HG03025 (cell line): ENCODE data around the gene GCGR.

Experiments
- ATAC-seq: cut with Tn5 transposase; IDR thresholded peaks from one replicate; pipeline ENCODE4 v1.9.1; 2021; ENCODE audit warnings: mild to moderate bottlenecking, moderate library complexity; ENCODE audit not compliant: unreplicated experiment, low FRiP score

The GCGR gene

DNA sequence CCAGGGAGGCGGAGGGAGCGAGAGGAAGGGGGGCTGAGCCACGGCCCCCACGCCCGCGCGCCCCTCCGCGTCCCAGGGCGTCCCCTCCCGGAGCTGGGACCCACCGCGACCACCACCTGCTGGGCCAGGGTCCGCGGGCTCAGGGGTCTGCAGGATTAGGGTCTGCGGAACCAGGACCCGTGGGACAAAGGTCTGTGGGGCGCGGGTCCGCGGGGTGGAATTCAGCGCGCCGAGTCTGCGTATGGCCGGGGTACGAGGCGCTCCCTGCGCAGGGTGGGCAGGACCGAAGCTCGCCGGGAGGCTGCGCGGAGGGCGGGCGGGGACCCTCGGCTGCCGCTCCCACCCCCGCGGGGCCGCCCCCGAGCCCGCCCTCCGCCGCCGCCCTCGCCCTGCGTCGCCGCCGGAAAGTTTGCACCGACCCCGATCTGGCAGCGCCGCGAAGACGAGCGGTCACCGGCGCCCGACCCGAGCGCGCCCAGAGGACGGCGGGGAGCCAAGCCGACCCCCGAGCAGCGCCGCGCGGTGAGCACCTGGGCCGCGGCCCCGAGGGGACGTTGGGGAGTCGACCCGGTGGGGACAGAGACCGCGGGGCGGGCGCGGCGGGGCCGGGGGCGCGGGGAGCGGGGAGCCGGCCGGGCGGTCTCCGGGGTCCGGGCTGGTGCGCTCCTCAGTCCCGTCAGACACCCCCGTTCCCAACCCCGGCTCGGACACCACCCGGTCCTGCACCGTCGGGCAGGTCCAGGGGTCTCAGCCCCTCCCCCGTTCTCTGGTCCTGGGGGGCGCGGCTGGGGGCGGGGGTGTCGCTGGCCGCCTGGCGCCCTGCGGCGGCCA is at the start of gene GCGR:
GCGR (plus strand) TSS at position 423 of the 831 bp plus-strand sequence. CDS start 4,869 bp downstream, outside the sequence.
- ATAC-seq = no peak

DNA sequence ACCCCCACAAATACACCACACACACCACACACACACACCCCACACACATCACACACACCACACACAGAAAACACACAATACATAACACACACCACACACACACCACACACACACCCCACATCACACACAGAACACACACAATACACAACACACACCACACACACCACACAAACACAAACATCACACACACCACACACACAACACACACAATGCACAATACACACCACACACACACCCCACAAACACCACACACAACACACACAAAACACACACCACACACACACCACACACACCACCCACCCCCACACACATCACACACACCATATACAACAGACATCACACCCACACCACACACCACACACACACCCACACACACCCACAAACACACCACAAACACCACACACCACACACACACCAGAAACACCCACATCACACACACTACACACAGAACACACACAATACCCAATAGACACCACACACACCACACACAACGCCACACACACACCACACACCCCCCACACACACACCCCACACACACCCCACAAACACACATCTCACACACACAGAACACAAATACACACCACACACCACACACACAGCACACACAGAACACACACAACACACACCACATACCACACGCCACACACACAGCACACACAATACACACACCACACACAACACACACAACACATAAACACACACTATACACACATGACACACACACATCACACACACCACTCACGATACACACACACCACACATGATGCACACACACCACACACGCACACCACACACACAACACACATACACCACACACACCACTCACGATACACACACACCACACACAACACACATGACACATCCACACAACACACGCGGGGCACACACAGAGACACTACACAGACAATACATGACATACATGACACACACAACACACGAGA is 11.0 kb upstream of the GCGR start:
- no peak for ATAC-seq

DNA sequence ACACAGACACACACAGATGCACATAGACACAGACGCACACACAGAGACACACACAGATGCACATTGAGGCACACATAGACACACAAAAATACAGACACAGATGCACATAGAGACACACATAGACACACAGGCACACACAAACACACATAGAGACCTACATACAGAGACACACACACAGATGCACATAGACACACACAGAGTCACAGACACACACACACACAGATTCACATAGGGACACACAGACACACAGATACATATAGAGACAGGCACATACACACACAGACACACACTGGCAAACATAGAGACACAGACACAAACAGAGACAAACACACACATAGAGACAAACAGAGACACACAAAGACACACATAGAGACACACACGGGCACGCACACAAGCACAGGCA is 9.9 kb upstream of the GCGR start:
- no peak for ATAC-seq

DNA sequence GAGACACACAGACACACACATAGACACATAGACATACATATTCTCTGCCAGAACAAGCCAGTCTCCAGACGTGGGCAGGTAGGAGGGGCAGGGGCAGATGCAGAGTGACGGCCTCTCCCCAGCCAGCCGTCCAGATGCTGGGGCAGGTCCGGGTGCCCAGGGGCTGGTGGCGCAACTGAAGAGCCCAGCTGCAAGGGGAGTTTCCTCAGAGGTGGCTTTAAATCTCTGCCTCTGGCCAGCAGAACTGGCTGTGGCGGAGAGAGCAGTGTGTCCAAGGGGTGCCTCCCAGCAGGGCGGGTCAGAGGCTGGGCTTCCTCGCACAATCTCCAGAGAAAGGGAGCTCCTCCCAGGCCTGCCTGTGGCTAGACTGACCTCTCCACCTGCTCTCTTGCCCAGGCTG is 9.4 kb upstream of the GCGR start:
- no peak for ATAC-seq

DNA sequence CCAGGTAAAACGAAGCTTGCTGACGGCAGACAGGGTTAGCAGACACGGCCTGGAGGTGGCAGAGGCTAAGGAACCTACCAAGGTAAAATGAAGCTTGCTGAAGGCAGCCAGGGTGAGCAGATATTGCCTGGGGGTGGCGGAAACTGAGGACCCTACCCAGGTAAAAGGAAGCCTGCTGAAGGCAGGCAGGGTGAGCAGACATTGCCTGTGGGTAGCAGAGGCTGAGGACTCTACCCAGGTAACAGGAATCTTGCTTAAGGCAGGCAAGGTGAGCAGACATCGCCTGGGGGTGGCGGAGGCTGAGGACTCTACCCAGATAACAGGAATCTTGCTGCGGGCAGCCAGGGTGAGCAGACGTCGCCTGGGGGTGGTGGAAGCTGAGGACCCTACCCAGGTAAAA is 2.6 kb upstream of the GCGR start:
- ATAC-seq = no peak

DNA sequence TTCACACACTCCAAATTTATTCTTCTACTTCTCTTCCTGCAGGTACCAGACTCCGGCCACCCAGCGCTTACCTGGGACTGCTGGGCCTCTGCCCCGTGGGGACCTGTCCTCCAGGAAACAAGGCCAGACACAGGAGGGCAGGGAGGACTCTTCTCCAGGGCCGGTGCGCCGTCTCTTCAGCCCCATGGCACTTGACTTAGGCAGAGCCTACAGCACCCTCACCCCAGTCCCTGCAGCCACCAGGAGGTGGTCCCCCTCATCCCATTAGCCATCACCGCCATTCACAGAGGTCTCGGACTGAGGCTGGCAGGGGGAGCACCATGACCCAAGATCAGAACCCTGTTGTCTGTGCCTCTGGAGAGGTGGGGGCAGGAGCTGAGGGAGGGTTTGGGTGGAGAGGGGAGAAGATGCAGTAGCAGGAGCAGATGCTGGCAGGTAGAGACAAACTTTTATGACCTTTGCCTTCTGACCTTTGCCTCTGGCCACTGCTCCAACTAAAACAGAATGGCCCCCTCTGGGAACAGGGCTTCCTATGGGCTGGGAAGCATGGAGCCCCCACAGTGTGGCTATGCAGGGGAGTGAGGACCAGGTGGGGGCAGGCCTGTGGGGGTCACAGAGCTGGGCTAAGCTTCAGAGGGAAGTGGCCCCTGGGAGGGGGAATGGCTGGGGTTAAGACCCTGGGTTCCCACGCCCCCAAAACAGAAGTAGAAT is 1.7 kb upstream of the GCGR start:
- no peak for ATAC-seq

DNA sequence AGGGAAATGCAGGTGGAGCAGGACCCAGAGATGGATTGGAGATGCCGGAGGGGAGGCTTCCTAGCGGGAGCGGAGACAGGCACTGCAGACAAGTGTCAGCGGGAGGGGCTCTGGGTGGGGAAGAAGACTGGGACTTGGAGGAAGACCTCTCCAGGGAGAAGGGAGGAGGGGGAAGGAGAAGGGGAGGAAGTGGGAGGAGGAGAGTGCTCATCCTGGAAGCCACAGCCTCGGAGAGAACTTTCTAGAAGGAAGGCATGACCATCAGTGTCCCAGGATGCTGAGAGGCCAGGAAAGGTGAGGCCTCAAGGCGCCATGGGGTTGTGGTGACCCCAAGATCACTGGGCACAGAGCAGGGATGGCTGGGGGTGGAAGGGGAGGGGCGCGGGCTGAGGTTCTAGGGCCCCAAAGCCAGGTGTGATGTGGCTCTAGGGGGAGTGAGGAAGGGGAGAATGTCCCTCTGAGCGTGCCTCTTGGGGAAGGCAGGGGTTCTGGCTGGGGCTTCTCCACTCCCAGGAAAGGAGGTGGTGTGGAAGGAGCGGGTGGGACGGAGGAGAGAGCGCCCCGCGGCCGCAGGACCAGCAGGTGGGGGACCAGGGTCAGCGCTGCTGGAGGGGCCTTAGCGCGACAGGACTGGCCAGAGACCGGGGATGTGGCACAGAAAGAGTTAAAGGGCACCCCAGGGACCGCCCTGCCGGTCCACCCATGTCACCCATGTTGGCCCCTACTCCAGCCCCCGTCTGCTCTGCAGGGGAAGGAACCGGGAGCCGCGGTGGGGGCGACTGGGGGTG is 900 bp upstream of the GCGR start:
- no peak for ATAC-seq

DNA sequence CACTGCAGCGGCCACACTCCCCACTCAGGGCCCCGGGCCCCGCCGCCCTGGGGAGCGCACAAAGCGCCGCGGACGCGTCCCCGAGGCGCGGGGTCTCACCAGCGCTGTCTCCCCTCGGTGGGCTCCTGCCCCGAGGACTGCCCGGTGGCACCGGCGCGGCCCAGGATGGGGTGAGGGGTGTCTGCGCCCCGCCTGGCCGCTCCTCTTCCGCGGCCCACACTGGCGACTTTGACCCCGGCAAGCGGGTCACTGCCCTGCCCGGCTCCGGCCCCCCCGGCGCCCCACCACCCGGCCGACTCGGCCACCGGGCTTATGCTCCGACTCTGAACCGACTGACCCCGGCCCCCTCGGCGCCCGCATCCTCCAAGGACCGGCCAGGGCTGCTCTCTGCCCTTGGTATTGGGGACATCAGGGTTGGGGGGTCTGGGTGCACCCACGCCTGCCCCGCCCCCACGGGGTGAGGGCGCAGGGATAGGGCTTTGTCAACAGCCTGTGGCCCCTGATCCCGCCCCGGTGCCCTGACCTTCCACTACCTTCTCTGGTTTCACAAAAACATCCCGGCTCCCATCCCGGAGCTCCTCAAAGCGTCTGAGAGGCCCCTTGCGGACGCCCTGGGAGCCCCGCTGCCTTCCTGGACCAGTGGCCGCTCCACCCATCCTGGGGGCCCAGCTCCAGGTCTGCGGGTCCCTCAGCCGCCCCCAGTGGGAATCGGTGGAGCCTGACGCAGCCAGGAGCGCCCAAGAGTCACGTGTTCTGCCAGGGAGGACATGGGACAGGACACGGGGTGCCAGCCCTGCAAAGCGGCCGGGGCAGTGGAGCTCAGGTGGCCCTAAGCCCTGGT is 829 bp downstream of the GCGR start:
- no peak for ATAC-seq

DNA sequence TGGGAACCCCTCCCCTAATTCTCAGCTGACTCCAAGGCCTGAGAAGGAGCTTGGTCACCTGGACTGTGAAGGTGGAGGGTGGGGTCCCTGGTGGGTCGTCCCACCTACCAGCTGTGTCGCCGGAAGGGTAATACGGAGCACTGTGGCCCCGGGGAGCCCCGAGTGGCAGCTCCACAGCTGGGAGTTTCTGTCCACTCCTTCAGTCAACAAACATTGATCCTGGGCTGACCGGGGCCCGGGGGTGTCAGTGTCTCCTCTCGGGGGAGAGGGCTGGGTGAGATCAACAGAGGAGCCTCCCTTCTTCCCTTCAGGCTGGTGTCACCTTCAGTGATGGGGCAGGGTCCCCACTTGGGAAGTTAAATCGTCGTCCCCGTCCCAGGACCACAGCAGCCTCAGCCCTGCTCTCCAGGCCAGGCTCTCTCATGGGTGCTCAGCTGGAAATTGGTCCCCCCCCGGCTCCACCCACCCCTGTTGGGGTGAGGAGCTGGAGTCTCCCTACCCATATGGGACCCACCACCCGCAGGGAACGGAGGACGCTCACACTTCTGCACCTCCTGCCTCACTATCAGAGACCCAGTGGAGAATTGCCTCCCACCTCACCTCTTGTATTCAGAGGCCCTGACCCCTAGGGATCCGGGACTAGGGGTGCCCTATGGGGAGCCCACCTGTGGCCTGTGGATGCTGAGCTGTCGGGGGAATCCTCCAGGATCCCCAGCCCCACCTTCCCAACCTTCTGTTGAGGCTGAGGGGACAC is 1.9 kb downstream of the GCGR start:
- ATAC-seq = no peak

DNA sequence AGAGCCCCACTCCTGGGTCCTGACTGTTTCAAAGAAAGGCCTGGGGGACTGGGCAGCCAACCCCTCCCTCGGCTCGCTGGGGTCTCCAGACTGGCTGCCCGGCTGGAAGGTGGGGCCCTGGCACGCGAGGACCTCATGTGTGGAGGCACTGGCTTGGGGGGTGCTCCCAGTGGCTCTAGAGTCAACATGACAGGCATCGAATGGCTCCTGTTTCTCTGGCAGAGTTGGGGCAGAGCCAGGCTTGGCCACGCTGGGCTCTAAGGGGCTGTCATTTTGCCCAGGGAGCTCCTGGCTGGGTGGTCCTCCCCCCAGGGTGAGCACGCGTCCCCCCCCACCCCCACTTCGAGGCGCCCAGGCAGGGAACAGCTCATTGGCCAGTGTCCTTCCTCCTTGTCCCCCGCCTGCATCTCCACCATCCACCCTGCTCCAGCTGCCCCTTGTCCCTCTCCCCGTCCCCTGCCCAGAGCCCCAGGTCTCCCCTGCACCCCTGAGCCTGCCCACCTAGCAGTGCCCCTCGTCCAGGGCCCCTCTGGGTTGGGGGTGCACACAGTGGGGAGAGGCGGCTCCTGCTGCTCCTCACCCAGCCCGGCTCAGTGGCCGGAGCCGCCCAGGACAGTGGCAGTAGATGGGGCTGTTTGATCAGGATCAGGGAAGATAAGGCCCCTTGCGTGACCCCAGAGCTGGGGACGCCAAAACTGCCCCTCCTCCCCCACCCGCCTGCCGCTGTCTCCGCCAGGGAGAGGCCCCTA is 2.7 kb downstream of the GCGR start:
- ATAC-seq = no peak

DNA sequence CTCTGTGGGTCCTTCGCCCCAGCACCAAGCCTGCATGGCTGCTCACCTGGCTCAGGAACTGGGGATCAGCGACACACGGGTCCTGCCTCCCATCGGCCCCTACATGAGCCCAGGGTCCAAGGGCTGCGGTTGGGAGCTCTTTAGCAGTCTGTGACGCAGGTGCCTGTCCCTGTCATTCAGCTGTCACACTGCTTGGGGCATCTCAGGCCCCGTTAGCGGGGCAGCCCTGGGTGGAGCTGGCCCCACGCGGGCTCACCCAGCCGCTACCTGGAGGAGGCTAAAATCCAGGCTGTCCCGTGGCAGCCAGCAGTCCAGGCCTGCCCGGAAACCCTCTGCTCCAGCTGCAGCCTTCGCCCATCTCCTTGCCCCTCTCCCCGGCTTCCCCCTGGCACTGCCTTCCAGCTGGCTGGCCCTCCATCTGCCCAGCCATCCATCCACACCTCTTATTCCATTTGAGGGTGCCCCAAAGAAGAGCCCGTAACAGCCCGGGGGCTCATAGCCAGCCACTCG is 3.3 kb downstream of the GCGR start:
- ATAC-seq = no peak

DNA sequence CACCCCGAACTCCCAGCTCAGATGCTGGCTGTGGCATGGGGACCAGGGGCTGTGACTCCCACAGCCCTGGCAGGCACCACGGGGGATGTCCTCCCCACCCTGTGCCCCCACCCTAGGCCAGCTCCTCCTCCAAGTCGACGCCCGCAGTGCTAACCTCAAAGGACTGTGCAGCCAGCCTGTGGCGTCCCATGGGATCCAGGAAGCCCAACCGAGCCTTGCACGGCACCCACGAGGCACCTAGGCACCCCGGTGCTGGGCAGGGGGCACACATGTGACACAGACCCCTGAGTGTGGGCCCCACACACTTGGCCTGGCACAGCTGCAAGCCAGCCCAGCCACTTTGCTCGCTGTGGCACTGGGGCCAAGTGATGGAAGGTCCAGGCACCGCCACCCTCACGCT is 3.9 kb downstream of the GCGR start:
- no peak for ATAC-seq

DNA sequence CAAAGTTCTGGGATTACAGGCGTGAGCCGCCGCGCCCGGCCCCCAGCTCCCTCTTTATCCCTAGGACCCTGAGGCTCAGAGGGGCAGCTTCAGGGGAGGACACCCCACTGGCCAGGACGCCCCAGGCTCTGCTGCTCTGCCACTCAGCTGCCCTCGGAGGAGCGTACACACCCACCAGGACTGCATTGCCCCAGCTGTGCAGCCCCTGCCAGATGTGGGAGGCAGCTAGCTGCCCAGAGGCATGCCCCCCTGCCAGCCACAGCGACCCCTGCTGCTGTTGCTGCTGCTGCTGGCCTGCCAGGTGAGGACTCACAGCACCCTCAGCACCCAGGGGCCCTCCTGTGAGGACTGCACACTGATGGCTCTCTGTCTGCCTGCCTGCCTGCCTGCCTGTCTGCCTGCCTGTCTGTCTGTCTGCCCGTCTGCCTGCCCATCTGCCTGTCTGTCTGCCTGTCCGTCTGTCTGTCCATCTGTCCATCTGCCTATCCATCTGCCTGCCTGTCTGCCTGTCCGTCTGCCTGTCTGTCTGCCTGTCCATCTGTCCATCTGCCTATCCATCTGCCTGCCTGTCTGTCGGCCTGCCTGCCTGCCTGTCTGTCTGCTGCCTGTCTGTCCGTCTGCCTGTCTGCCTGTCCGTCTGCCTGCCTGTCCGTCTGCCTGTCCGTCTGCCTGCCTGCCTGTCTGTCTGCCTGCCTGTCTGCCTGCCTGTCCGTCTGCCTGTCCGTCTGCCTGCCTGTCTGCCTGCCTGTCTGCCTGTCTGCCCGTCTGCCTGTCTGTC is 5.0 kb downstream of the GCGR start:
- no peak for ATAC-seq

DNA sequence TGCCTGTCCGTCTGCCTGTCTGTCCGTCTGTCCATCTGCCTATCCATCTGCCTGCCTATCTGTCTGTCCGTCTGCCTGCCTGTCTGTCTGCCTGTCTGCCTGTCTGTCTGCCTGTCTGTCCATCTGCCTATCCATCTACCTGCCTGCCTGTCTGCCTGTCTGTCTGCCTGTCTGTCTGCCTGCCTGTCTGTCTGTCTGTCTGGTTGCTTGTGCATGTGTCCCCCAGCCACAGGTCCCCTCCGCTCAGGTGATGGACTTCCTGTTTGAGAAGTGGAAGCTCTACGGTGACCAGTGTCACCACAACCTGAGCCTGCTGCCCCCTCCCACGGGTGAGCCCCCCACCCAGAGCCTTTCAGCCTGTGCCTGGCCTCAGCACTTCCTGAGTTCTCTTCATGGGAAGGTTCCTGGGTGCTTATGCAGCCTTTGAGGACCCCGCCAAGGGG is 5.6 kb downstream of the GCGR start:
- ATAC-seq = no peak

DNA sequence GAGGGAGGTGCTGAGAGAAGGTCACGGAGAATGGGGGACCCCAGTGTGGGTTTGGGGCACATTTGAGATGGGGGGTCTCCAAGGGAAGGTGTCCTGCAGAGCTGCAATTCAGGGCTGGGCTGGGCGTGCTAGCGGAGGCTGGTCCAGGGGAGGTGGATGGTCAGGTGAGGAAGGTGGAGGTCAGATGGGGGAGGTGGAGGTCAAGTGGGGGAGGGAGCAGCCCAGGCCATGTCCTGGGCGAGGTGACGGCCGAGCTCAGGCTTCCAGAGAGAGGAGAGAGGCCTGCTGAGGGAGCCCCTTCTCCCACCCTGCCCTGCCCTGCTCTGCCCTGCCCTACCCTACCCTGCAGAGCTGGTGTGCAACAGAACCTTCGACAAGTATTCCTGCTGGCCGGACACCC is 6.5 kb downstream of the GCGR start:
- no peak for ATAC-seq

DNA sequence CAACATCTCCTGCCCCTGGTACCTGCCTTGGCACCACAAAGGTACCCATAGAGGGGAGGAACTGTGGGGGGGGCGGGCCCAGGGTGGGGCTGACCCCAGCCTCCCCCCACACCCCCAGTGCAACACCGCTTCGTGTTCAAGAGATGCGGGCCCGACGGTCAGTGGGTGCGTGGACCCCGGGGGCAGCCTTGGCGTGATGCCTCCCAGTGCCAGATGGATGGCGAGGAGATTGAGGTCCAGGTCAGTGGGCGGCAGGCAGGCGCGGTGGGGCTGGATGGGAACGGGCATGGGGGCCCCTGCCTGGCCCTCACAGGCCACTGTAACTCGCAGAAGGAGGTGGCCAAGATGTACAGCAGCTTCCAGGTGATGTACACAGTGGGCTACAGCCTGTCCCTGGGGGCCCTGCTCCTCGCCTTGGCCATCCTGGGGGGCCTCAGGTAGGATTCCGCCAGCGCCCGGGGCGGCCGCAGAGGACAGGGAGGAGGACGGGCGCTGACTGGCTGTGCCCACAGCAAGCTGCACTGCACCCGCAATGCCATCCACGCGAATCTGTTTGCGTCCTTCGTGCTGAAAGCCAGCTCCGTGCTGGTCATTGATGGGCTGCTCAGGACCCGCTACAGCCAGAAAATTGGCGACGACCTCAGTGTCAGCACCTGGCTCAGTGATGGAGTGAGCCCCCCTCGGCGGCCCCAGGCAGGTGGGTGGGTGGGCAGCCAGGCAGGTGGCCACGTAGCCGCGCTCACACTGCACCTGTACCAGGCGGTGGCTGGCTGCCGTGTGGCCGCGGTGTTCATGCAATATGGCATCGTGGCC is 7.1 kb downstream of the GCGR start:
- no peak for ATAC-seq
